ENCODE measurements around the gene TGIF1.

- TF ChIP-seq SUZ12 (IDR thresholded peaks at IDR 0.05; ENCODE audit: extremely low read depth, insufficient read depth, insufficient read length) = no peak
- TF ChIP-seq ZNF274 (IDR thresholded peaks at IDR 0.05; ENCODE audit: low read depth, low read length) = no peak
Observed at GRCh38 chr18:3468066-3468705, 18.2 kb downstream of the TGIF1 start.

Measured in NT2/D1 (cell line).